Mesothelial cell of epicardium (in vitro differentiated cells): ENCODE results near the gene GCC2. TPM values are rescaled to one million over a fixed set of nuclear protein-coding genes. Genes with fewer than 3 reads are reported as not detected.
"Not testable (repeated sequence)": the region's sequence is repeated elsewhere in the genome, so short reads cannot be mapped to it uniquely, and the experiment has no call there.

ENCODE experiments used
- DNase-seq, 2 experiments: peaks; one replicate each; pipeline ENCODE4 v3.0.0; 2021; ENCODE audit warnings: low spot score in 2 of 2; ENCODE audit not compliant: unreplicated experiment in 2 of 2
- H3K27ac Mint-ChIP-seq: 2 replicates; pipeline ENCODE4 v1.8.0; 2021; ENCODE audit warnings: mixed read lengths
- H3K27me3 Mint-ChIP-seq: 2 replicates; pipeline ENCODE4 v1.8.0; 2021; ENCODE audit warnings: low read depth, mixed read lengths
- H3K36me3 Mint-ChIP-seq: 2 replicates; pipeline ENCODE4 v1.8.0; 2021; ENCODE audit warnings: mixed read lengths
- H3K4me1 Mint-ChIP-seq: 2 replicates; pipeline ENCODE4 v1.8.0; 2021; ENCODE audit warnings: mixed read lengths
- H3K4me3 Mint-ChIP-seq: 2 replicates; pipeline ENCODE4 v1.8.0; 2021; ENCODE audit warnings: mild to moderate bottlenecking, moderate library complexity, mixed read lengths
- H3K9me3 Mint-ChIP-seq: 2 replicates; pipeline ENCODE4 v1.8.0; 2021; ENCODE audit warnings: mixed read lengths
- total RNA-seq: library from RNA; stranded (reverse); gene quantifications from 3 replicates; pipeline ENCODE4 v1.2.1, GENCODE V29; 2021
- TF ChIP-seq, protein P1 (sequence below): fragments of 200-600 bp; sonication (generic); IDR thresholded peaks from one replicate; pipeline ENCODE4 v1.5.0; 2021; ENCODE audit warnings: antibody characterized with exemption; ENCODE audit not compliant: unreplicated experiment

Gene GCC2
- total RNA-seq, 1 donor from 2014 or later: 44.2 TPM

DNA sequence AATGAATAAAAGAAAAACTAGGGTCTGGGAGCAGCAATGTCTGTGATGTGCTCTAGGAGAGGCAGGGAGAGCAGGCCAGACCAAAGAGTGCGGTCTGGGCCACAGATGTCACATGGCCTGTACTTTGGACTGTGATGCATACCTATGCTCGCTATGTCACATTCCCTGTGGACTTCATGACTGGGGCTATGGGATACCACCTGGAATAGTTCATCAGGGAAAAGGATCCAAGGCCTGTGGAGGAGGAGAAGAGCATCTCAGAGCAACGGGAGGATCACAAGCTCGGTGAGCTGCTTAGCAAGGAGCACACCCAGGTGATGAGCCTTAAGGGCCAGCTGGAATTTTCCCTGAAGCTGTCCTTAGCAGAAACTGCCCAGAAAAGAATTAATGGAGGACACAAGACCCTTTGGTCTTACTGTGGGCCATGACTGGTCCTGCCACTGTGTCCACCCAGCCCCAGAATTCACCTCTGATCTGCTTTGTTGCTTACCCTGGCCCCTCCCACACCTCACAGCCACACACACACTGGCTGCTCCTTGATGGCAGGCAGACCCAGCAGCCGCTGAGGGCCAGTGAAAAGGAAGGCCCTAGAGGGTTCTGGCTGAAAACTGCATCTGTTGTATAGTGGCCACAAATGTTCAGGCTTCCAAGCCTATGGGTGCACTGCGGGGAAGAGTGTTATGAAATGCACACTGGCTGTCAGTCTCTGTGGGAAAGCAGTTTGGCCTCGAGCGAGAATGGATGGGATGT is 25.3 kb upstream of the GCC2 start:
- no peak for DNase-seq
- Mint-ChIP-seq H3K27me3 (no peaks in the 10 kb centered on the region), H3K9me3 (no peaks in the 10 kb centered on the region), H3K27ac (no peak overlapping the region), H3K36me3 (no peaks in the 10 kb centered on the region), H3K4me3 (no peak overlapping the region), H3K4me1 (no peaks in the 10 kb centered on the region)
- TF ChIP-seq, protein P1, sequence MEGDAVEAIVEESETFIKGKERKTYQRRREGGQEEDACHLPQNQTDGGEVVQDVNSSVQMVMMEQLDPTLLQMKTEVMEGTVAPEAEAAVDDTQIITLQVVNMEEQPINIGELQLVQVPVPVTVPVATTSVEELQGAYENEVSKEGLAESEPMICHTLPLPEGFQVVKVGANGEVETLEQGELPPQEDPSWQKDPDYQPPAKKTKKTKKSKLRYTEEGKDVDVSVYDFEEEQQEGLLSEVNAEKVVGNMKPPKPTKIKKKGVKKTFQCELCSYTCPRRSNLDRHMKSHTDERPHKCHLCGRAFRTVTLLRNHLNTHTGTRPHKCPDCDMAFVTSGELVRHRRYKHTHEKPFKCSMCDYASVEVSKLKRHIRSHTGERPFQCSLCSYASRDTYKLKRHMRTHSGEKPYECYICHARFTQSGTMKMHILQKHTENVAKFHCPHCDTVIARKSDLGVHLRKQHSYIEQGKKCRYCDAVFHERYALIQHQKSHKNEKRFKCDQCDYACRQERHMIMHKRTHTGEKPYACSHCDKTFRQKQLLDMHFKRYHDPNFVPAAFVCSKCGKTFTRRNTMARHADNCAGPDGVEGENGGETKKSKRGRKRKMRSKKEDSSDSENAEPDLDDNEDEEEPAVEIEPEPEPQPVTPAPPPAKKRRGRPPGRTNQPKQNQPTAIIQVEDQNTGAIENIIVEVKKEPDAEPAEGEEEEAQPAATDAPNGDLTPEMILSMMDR: no peak

DNA sequence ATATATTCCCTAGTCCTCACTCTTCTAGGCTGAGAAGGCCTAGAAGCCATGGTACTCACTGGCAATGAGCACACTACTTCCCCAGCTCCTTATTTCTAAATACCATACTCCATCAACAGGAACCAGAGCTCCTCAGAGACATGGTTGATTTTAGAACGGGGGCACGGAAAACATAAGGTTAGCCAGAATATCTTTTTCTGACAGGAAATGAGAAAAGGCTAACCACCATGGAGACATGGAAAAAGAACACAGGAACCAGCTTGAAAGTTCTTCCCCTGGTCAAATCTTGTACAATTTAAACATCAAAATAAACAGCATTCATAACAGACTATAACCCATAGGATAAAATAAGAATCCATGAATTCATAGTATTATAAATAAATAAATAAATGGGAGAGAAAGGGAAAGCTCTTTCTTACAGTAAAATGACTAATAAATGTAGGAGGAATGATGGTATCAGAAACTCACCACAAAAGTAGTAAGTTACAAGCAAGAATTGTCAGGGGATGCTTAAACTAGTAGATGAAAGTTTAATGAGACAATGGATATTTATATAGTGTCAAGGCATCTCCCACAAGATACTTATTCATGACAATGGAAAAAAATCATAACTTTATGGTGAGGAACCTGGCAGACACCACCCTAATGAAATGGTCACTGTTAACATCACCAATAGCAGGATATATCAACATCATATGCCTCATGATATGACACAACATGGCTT is 20.6 kb upstream of the GCC2 start:
- TF ChIP-seq, protein P1: no peak
- Mint-ChIP-seq H3K36me3 (no peaks in the 10 kb centered on the region), H3K27ac (no peak overlapping the region), H3K9me3 (peaks cover 10% of the 10 kb centered on the region), H3K4me3 (no peak overlapping the region), H3K4me1 (no peaks in the 10 kb centered on the region), H3K27me3 (peaks cover 7% of the 10 kb centered on the region)
- no peak for DNase-seq

DNA sequence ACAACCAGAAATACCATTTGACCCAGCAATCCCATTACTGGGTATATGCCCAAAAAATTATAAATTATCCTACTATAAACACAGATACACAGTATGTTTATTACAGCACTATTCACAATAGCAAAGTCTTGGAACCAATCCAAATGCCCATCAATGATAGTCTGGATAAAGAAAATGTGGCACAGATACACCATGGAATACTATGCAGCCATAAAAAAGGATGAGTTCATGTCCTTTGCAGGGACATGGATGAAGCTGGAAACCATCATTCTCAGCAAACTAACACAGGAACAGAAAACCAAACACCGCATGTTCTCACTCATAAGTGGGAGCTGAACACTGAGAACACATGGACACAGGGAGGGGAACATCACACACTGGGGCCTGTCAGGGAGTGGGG is 13.4 kb upstream of the GCC2 start:
- H3K4me3 Mint-ChIP-seq, H3K36me3 Mint-ChIP-seq, H3K27me3 Mint-ChIP-seq, DNase-seq, H3K4me1 Mint-ChIP-seq, H3K27ac Mint-ChIP-seq: not testable (repeated sequence)
- peaks cover 16% of the 10 kb centered on the region for H3K9me3 Mint-ChIP-seq

DNA sequence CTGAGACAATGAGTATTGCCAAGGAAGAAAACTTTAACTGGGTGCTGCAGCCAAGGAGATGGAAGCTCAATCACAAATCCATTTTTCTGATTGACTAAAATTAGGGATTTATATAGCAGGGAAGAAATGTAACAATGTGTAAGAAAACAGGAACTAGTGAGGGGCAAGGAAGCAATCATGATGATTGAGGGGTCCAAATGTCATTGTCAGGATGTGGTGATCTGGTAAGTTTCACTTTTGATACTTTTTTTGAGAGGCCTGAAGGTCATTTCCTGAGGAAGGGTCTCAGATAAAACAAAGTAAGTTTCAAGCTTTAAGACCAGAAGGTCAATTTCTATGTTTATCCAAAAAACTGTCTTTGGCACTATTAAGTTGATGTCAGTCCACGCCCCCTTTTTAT is 12.0 kb upstream of the GCC2 start:
- H3K36me3 Mint-ChIP-seq: no peaks in the 10 kb centered on the region
- H3K4me1 Mint-ChIP-seq: no peaks in the 10 kb centered on the region
- no peak overlapping the region for H3K4me3 Mint-ChIP-seq
- H3K9me3 Mint-ChIP-seq: peaks cover 9% of the 10 kb centered on the region
- peaks cover 3% of the 10 kb centered on the region for H3K27me3 Mint-ChIP-seq
- TF ChIP-seq, protein P1: no peak
- H3K27ac Mint-ChIP-seq: no peak overlapping the region
- no peak for DNase-seq

DNA sequence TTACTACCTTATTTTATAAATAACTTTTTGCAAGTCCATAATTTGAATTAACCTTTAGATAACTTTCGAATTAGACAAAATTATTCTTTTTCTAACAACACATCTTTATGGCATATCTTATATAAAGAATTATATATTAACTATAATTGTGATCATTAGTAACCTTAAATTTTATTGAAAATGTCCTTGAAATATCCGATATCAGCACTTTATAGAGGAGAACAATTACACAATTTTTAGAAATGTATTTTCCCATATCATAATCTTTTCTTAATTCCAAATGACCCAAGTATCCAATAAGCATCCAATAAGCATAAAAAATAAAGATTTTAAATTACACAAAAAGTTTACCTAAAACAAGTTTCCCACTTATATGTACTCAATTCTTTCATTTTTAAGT is 7.3 kb upstream of the GCC2 start:
- no peaks in the 10 kb centered on the region for H3K4me1 Mint-ChIP-seq
- H3K9me3 Mint-ChIP-seq: peaks cover 7% of the 10 kb centered on the region

More for the DNA sequence above, 7.3 kb upstream of the GCC2 start:
- Mint-ChIP-seq H3K27ac (no peak overlapping the region), H3K27me3 (no peaks in the 10 kb centered on the region), H3K36me3 (no peaks in the 10 kb centered on the region), H3K4me3 (no peak overlapping the region)
- no peak for DNase-seq
- TF ChIP-seq, protein P1: no peak
